ENCODE results near the gene SERPINI2.
A peak's percentile ranks its signal among the peaks of the same experiment; 100 is the strongest.
"Not testable (repeated sequence)": the region's sequence is repeated elsewhere in the genome, so short reads cannot be mapped to it uniquely, and the experiment has no call there.

The SERPINI2 gene

GRCh38 chr3:167450195-167450594 lies 23.6 kb downstream of the SERPINI2 start:
- no peak for DNase-seq (ENCODE audit: low read depth)

- no peak for DNase-seq (ENCODE audit: low read depth)
Measured at GRCh38 chr3:167445491-167445890, 28.4 kb downstream of the SERPINI2 start.

GRCh38 chr3:167441256-167441655 lies 32.6 kb downstream of the SERPINI2 start:
- no peak for DNase-seq (ENCODE audit: low read depth)

- no peak for DNase-seq (ENCODE audit: low read depth)
Measured at GRCh38 chr3:167437428-167438139, 36.3 kb downstream of the SERPINI2 start.

GRCh38 chr3:167426962-167427361 lies 46.9 kb downstream of the SERPINI2 start:
- not testable (repeated sequence) for DNase-seq (ENCODE audit: low read depth)

GRCh38 chr3:167422396-167422795 lies 51.4 kb downstream of the SERPINI2 start:
- DNase-seq (ENCODE audit: low read depth), result not testable (repeated sequence)

- DNase-seq (ENCODE audit: low read depth), result no peak
Measured at GRCh38 chr3:167409611-167410010, 64.2 kb downstream of the SERPINI2 start.

- DNase-seq (ENCODE audit: low read depth), result peak; percentile 8
Measured at GRCh38 chr3:167406876-167407492, 66.9 kb downstream of the SERPINI2 start.

- no peak for DNase-seq (ENCODE audit: low read depth)
Measured at GRCh38 chr3:167397826-167398225, 76.0 kb downstream of the SERPINI2 start.

- DNase-seq (ENCODE audit: low read depth), result no peak
Measured at GRCh38 chr3:167396075-167396474, 77.8 kb downstream of the SERPINI2 start.

- no peak for DNase-seq (ENCODE audit: low read depth)
Measured at GRCh38 chr3:167394003-167394402, 79.8 kb downstream of the SERPINI2 start.
